HG03066 (cell line): Measurements from ENCODE around the gene AKAP17A.
A peak's percentile ranks its signal among the peaks of the same experiment; 100 is the strongest.
"Not testable (repeated sequence)": the region's sequence is repeated elsewhere in the genome, so short reads cannot be mapped to it uniquely, and the experiment has no call there.

Experiments used
- ATAC-seq: cut with Tn5 transposase; IDR thresholded peaks from one replicate; pipeline ENCODE4 v1.9.1; 2021; ENCODE audit warnings: low read depth; ENCODE audit not compliant: unreplicated experiment

Gene AKAP17A, protein sequence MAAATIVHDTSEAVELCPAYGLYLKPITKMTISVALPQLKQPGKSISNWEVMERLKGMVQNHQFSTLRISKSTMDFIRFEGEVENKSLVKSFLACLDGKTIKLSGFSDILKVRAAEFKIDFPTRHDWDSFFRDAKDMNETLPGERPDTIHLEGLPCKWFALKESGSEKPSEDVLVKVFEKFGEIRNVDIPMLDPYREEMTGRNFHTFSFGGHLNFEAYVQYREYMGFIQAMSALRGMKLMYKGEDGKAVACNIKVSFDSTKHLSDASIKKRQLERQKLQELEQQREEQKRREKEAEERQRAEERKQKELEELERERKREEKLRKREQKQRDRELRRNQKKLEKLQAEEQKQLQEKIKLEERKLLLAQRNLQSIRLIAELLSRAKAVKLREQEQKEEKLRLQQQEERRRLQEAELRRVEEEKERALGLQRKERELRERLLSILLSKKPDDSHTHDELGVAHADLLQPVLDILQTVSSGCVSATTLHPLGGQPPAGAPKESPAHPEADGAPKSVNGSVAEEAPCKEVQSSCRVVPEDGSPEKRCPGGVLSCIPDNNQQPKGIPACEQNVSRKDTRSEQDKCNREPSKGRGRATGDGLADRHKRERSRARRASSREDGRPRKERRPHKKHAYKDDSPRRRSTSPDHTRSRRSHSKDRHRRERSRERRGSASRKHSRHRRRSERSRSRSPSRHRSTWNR

DNA sequence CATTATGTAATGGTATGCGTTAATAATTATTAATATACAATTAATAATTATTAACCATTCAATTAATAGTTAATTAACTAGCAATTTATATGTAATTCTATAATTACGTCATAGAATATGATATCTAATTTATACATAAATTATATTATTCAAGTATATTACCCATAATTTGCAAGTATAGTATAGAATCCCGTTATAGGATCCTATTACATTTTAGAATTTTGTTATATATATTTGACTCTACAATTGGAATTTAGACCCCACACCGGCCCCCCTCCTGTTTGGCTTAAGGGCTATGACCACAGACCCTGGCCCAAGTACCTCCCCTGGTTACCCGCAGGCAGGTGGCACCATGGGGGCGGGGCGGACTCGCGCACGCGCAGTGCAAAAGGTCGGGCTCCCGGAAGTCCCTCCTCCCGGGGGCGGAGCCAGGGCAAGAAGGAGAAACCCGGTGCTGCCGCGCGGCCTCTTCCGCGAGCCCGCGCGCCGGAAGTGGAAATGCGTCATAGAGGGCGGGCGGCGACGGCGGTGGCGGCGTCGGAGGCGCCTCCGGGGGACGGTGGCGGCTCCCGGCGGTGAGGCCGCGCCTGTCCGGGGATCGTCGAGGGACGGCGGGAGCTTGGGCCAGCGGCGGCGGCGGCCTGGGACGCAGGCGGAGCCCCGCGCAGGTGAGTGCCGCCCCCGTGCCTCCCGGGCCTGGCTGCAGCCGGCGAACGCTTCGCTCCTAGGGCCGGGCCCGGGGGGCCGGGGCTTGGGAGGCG is at the start of gene AKAP17A:
TSS of gene AKAP17A (plus strand) at position 503 of the 761 bp plus-strand sequence. CDS start 1,859 bp downstream, outside the sequence.
- peak; percentile 61 for ATAC-seq

DNA sequence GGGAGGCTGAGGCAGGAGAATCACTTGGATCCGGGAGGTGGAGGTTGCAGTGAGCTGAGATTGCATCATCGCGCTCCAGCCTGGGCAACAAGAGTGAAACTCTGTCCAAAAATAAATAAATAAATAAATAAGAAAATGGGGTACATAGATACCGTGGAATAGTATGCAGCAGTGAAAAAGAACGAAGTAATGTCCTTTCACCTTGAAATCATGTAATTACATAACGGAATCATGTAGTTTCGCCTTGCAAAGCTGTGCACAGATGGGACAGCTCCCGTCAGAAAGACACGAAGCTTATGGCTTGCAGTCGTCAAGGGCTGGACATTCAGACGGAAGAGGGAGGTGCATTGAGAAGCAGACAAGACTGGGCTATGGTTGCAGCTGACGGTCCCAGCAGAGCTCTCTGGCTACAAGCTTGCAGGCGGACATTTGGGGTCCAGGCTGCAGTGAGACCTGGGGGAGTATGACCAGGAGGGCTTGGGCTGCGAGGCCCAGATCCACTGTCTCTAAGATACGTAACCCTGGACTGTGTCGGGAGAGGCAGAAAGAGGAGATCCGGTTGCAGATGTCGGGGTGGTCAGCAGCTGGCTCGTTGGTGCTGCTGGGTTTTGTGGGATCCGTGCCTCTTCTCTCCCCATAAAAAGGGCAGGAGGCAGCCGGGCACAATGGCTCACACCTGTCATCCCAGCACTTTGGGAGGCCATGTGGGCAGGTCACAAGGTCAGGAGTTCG is 48.2 kb upstream of the AKAP17A start:
- ATAC-seq = no peak

DNA sequence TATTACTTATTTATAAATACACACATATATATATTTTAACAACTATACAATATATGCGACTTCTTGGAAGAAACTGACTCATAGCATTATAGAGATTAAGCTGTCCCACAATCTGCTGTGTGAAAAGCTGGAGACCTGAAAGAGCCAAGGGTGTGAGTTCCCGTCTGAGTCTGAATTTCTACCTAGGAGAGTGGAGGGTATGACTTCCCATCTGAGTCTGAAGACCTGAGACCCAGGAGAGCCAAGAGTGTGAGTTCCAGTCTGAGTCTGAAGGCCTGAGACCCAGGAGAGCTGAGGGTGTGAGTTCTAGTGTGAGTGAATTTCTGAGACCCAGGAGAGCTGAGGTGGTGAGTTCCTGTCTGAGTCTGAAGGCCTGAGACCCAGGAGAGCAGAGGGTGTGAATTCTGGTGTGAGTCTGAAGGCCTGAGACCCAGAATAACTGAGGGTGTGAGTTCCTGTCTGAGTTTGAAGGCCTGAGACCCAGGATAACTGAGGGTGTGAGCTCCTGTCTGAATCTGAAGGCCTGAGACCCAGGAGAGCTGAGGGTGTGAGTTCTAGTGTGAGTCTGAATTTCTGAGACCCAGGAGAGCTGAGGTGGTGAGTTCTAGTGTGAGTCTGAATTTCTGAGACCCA is 45.5 kb upstream of the AKAP17A start:
- ATAC-seq = no peak

DNA sequence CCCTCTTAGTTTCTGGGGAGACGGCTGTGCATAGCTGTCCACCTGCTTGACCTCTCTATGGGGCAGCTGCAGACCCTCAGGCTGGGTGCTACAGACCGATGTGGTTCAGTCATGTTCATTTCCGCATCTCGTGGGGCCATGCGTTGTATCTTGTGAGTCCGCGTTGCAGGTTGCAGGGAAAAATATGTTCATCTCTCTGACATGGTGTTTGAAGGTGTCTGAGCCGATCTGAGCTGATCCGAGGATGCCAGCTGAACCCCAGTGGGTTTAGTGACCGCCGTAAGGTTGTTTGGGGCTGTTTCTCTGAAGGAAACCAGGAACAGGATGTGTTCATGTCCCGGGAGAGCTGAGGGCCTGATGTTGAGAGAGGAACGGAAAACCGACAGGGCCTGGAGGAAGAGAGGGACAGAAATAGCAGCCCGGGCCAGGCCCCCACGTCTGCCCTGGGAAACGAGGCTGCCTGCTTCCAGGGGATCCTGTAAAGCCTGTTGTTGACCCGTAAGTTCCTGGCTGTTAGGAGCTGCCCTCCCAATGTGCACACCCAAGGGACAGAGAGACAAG is 44.6 kb upstream of the AKAP17A start:
- ATAC-seq = no peak

DNA sequence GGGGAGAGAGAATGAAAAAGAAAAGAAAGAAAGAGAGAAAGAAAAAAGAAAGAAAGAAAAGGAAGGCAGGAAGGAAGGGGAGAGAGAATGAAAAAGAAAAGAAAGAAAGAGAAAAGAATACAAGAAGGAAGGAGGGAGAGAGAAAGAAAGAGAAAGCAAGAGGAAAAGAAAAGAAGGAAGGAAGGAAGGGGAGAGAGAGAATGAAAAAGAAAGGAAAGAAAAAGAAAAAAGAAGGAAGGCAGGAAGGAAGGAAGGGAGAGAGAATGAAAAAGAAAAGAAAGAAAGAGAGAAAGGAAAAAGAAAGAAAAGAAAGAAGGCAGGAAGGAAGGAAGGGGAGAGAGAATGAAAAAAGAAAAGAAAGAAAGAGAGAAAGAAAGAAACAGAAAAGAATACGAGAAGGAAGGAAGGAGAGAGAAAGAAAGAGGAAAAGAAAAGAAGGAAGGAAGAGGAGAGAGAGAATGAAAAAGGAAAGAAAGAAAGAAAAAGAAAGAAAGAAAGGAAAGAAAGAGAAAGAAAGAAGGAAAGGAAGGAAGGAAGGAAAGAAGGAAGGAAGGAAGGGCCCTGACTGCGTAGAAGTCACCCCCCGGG is 39.4 kb upstream of the AKAP17A start:
- no peak for ATAC-seq

DNA sequence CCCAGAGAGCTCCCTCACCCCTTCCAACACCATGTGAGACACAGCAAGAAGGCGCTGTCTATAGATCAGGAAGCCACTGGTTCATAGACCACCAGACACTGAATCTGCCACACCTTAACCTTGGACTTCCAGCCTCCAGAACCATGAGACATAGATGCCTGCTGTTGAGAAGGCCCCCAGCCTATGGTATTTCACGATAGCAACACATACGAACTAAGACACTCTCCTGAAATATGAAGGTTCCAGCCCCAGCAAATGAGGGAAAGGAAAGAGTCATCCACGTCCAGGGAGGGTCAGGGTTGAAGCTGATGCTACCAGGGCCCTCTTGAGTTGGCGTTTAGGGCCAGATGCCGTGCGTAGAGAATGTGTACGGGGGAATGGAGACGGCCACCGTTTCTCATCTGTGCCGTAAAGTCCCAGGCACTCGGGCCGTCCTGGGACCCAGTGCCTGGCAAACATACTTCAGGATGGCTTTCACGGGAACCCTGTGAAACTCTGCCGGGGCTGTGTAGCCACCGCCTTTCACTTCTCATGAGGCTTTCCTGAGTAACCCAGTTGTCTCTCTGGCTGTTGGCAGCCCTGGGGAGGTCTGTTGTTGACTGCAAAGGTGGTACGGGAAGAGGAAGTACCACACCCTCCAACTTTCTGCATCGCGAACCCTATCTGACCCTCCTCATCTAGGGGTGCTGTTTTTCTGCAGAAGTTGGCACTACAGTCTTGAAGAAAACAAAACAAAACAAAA is 36.8 kb upstream of the AKAP17A start:
- ATAC-seq = no peak

DNA sequence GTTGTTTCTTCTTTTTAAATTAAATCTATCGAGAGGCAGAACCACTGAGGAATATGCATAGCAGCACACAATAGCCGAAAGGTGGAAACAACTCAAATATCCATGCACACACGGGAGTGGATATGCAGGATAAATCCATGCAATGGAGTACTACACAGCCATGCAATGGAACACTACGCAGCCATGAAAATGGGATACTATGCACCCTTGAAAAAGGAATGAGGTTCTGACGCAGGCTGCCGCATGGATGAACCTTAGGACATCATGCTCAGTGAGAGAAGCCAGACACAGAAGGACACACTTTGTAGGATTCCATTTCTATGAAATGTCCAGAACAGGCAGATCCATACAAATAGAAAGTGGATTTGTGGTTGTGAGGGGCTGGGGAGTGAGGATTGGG is 36.0 kb upstream of the AKAP17A start:
- ATAC-seq = no peak

DNA sequence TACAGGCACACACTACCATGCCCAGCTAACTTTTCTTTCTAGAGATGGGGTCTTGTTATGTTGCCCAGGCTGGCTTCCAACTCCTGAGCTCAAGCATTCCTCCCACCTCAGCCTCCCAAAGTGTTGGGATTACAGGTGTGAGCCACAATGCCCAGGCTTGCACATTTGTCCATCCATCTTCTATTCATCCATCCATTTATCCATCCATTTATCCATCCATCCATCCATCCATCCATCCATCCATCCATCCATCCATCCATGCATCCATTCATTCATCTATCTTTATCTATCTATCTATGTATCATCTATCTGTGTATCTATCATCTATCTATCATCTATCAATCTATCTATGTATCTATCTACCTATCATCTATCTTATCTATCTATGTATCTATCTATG is 34.0 kb upstream of the AKAP17A start:
- not testable (repeated sequence) for ATAC-seq

DNA sequence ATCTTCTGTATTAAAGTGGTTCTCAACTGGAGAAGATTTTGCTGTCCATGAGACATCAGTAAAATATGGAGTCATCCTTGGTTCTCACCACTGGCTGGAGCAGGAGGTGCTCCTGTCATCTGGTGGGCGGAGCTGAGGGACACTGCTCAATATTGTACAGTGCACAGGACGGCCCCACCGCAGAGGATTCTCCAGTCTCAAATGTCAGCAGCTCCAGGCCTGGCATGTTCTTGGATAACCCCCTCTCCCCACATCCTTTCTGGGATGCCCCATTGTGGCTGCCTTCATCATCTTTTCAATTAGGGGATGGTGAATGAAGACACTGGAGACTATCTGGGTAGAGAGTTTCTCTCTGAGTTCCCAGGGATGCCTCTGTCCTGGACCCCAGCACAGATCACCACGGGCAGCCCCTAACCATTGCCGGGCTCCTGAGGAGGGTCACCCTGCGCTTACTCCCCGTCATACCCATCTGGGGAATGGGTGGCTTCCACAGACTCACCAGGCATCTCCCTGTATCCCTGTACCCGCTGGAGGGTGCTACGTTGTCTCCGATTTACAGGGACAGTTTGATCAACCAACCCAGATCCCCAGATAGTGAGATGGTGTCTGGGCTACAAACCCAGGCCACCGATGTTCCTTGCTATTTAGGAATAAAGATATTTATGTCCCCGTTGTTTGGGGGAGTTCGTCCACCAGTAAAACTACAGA is 32.5 kb upstream of the AKAP17A start:
- no peak for ATAC-seq

DNA sequence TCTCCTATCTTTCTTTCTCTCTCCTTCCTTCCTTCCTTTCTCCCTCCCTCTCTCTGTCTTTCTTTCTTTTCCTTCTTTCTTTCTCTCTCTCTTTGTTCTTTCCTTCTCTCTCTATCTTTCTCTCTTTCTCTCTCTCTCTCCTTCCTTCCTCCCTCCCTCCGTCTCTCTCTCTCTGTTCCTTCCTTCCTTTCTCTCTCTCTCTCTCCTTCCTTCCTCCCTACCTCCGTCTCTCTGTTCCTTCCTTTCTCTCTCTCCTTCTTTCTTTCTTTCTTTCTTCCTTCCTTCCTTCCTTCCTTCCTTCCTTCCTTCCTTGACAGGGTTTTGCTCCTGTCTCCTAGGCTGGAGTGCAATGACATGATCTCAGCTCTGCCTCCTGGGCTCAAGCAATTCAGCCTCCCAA is 30.2 kb upstream of the AKAP17A start:
- no peak for ATAC-seq

DNA sequence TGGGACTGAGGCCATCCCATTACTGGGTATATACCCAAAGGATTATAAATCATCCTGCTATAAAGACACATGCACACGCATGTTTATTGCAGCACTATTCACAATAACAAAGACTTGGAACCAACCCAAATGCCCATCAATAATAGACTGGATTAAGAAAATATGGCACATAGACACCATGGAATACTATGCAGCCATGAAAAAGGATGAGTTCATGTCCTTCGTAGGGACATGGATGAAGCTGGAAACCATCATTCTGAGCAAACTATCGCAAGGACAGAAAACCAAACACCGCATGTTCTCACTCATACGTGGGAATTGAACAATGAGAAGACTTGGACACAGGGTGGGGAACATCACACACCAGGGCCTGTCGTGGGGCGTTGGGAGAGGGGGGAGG is 27.3 kb upstream of the AKAP17A start:
- ATAC-seq = not testable (repeated sequence)

DNA sequence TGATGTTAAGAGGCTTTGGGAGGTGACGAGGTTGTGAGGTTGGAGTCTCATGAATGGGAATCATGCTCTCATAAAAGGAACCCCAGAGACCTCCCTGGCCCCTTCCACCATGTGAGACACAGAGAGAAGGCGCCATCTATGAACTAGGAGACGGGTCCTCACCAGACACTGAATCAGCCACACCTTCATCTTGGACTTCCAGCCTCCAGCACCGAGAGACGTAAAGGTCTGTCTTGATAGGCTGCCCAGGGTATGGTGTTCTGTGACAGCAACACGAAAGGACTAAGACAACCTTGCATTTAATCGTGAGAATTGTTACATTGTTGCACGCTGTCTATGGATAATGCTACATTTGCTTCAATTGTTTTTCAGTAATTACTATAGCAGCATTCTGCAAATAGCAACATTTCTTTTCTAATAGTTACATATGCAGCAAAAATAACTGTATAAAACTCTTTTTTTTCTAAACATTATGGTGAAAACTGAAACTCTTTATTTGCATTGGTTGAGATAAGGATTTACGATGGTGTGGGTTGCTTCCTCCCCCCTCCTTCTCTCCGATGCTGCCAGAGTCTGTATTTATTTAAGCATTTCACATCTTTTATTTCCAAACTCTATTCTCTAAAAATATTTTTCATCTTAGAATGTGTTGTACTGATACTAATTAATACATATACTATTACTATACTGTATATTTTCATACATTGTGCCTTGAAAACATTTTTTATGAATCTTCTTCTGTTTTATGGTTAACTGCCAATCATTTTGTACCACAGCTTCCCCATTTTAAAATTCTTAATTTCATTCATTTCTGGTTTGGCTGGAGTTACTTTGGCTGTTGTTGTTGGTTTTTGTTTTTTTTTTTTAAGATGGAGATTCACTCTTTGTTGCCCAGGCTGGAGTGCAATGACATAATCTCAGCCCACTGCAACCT is 26.4 kb upstream of the AKAP17A start:
- ATAC-seq = peak; percentile 78

DNA sequence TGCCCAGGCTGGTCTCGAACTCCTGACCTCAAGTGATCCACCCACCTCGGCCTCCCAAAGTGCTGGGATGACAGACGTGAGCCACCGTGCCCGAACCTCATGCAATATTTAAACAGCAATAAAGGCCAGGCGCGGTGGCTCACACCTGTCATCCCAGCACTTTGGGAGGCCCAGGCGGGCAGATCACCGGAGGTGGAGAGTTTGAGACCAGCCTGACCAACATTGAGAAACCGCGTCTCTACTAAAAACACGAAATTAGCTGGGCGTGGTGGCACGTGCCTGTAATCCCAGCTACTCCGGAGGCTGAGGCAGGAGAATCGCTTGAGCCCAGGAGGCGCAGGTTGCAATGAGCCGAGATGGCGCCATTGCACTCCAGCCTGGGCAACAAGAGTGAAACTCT is 17.2 kb upstream of the AKAP17A start:
- not testable (repeated sequence) for ATAC-seq

DNA sequence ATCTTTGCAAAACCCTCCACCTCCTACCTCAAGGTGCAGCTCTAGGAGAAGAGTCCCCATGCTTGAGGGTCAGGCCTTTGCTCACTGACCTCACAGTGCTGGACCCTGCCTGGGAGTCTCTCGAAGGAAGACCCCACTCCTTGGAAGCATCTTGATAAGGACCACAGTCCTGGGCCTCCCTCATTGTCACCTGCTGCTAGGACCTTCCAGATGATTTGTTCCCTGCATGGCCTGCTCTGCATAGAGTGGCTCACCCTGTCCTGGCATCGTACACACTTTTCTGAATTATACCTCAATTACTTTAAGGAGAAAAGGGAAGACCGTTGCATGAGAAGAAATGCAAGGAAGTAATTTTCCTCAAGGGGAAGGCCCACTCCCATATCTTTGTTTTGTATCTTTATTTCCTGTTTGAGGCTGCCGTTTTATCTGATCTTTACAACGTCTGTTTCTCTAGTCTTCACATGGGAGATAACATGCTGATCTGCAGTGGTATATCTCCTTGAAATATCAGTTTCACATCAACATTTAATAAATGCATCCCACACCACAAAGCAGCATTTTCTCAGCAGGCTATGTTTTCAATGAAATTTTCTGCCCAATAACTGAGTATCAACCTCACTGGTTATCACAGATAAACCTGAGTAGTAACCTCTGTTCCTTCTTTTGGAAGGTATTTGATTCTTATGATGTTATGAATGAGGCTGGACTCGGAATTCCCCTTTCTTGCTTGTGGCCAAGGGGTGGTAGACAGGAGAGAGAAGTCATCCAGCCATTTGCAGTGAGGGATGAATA is 15.0 kb upstream of the AKAP17A start:
- no peak for ATAC-seq

DNA sequence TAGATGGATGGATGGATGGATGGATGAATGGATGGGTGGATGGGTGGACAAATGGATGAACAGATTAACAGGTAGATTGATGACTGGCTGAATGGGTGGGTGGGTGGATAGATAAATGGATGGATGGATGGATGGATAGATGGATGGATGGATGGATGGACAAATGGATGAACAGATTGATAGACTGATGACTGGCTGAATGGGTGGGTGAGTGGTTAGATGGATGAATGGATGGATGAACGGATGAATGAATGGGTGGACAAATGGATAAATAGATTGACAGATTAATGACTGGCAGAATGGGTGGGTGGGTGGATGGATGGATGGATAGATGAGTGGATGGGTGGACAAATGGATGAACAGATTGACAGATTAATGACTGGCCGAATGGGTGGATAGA is 13.6 kb upstream of the AKAP17A start:
- no peak for ATAC-seq

DNA sequence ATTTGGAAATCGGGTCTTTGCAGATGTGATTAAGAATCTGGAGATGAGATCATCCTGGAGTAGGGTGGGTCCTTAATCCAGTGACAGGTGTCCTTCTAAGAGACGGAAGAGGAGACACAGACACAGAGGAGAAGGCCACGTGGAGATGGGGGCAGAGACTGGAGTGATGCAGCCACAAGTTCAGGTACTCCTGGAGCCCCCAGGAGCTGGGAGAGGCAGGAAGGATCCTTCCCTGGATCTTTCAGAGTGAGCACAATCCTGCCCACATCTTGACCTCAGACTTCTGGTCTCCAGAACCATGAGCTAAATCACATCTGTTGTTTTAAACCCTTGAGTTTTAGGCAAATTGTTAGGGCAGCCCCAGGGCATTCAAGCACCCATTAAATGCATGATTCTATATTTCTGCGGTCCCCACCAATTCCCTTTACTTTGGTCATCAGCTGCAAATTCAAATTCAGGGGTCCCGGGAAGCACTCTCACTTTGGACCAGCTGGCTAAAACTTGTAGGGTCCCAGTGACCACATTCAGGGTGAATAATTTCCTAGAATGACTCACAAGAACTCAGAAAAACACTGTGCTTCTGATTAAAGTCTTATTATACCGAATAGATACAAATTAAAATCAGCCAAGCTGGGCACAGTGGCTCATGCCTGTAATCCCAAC is 12.8 kb upstream of the AKAP17A start:
- no peak for ATAC-seq
